ENCODE measurements around the gene PLCH1. TPM values are rescaled to one million over a fixed set of nuclear protein-coding genes. Genes with fewer than 3 reads are reported as not detected.

The PLCH1 gene
- total and polyA plus RNA-seq, 2 of the 8 experiments (the other 6 are each of a cell fraction or from before 2014, with no cell fraction given) = 5.8 to 17.2 TPM

DNA sequence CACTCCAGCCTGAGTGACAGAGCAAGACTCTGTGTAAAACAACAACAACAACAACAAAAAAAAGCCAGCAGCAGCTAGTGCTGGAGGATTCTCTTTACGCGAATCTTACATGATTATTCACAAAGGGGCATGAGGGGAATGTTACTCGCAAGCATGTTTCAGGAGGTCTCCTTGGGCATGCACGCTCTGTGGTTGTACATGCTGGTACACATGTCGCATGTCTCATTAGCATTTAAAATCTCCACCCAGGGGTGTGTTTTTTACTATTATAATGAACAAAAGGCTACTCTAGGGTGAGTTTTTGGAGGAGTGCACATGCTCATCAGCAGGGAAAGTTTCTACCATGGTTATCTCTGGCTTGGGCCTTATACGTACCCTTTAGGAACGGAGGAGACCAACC is 12.7 kb upstream of the PLCH1 start:
- Histone ChIP-seq H3K9ac (replicated peaks in 1 of 4; ENCODE audit: extremely low read depth in 1 of 4, low read depth in 3 of 4, low read length in 3 of 4) (no peak overlapping the region), H3K23me2 (ENCODE audit: low read depth, low read length) (no peaks in the 10 kb centered on the region), H2BK20ac (ENCODE audit: low read length) (no peak overlapping the region), H3K4ac (replicated peaks; ENCODE audit: insufficient read length, low read depth, low read length) (no peak overlapping the region), H2AK5ac (ENCODE audit: low read depth, low read length) (no peak overlapping the region), H3K18ac (ENCODE audit: extremely low read depth, low read length) (no peak overlapping the region), H3K4me3 (ENCODE audit: extremely low read depth in 1 of 4, insufficient read depth in 2 of 4, low read depth in 3 of 4, low read length in 4 of 4) (no peak overlapping the region), H4K8ac (ENCODE audit: extremely low read depth, insufficient read depth, low read length) (no peak overlapping the region), H3K23ac (ENCODE audit: insufficient read length) (no peak overlapping the region), H3K4me2 (ENCODE audit: insufficient read depth in 1 of 2, low read depth in 2 of 2, low read length in 2 of 2) (no peak overlapping the region), H3K79me2 (ENCODE audit: control insufficient read depth in 1 of 2, insufficient read depth in 2 of 2, low read length in 2 of 2) (no peaks in the 10 kb centered on the region), H3K36me3 (ENCODE audit: control insufficient read depth in 2 of 4, insufficient read depth in 4 of 4, low read length in 3 of 4) (no peaks in the 10 kb centered on the region), H4K5ac (ENCODE audit: insufficient read length, low read depth, low read length) (no peak overlapping the region), H3K79me1 (ENCODE audit: low read depth, low read length) (no peaks in the 10 kb centered on the region), H4K91ac (replicated peaks; ENCODE audit: insufficient read length, low read length) (no peak overlapping the region), H2BK15ac (ENCODE audit: low read length) (no peak overlapping the region), H3K14ac (ENCODE audit: insufficient read length) (no peak overlapping the region), H3K9me3 (ENCODE audit: insufficient read depth in 2 of 2, low read depth in 1 of 2, low read length in 1 of 2) (no peaks in the 10 kb centered on the region), H2AFZ (ENCODE audit: low read length) (no peak overlapping the region), H3K27me3 (replicated peaks in 1 of 4; ENCODE audit: control insufficient read depth in 3 of 4, extremely low read depth in 1 of 4, insufficient read depth in 3 of 4, low read length in 3 of 4) (no peaks in the 10 kb centered on the region), H3K27ac (ENCODE audit: low read depth, low read length) (no peak overlapping the region), H2BK5ac (ENCODE audit: low read depth, low read length) (no peak overlapping the region), H2BK12ac (ENCODE audit: low read depth, low read length) (no peak overlapping the region), H3K56ac (replicated peaks; ENCODE audit: insufficient read length, low read depth, low read length) (no peak overlapping the region), H3K4me1 (replicated peaks in 1 of 4; ENCODE audit: control insufficient read depth in 3 of 4, insufficient read depth in 4 of 4, low read length in 3 of 4) (no peaks in the 10 kb centered on the region), H2BK120ac (replicated peaks; ENCODE audit: low read depth, low read length) (no peak overlapping the region), H4K20me1 (replicated peaks in 1 of 2; ENCODE audit: control insufficient read depth in 1 of 2, insufficient read depth in 2 of 2, low read length in 2 of 2) (no peaks in the 10 kb centered on the region)
- POLR2A ChIA-PET (ENCODE audit: partially characterized antibody) = interaction anchor here (1.5 kb wide), 1 partner anchor 48 kb away, joined by 8 read pairs; the partner anchor contains the start of gene C3orf33
- CTCF ChIA-PET (ENCODE audit: partially characterized antibody) = interaction anchor here (0.6 to 1.8 kb wide), 4 partner anchors 11 to 1060 kb away, joined by 3 to 5 read pairs (median 3); partner anchors contain the start of gene C3orf33
- WGBS, 2 experiments (ENCODE audit: extremely low coverage in 1 of 2, insufficient coverage in 1 of 2, insufficient read length in 1 of 2, insufficient replicate concordance in 2 of 2, low coverage in 1 of 2, low lambda C conversion rate in 2 of 2, missing lambda C conversion rate in 1 of 2) = 87% methylated on average over 7 of the region's 7 CpGs; no CpG with 5 or more reads in 1 of the 2 experiments
- FAIRE-seq (no peak), DNase-seq (ENCODE audit: low read depth in 1 of 2, low spot score in 2 of 2) (no peak)
- TF ChIP-seq KDM4A (IDR thresholded peaks at IDR 0.05; ENCODE audit: low read depth, low read length, severe bottlenecking) = no peak
- TF ChIP-seq SP1 (IDR thresholded peaks at IDR 0.05; ENCODE audit: low read depth, low read length) = no peak
- TF ChIP-seq, protein P1, sequence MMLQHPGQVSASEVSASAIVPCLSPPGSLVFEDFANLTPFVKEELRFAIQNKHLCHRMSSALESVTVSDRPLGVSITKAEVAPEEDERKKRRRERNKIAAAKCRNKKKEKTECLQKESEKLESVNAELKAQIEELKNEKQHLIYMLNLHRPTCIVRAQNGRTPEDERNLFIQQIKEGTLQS (IDR thresholded peaks at IDR 0.05; ENCODE audit: insufficient read depth, low read depth, low read length) = no peak
- no peak for TF ChIP-seq EGR1 (IDR thresholded peaks at IDR 0.05; ENCODE audit: borderline replicate concordance, low read depth, low read length)

Measured in H1 (cell line).